Thymus (tissue), 11 donors: ENCODE measurements around the gene MYO18B. TPM values are rescaled to one million over a fixed set of nuclear protein-coding genes. Genes with fewer than 3 reads are reported as not detected.
"Not testable (repeated sequence)": the region's sequence is repeated elsewhere in the genome, so short reads cannot be mapped to it uniquely, and the experiment has no call there.

ENCODE experiments used
- DNase-seq, 9 donors: peaks; one replicate each; pipeline ENCODE4 v3.0.0-alpha.2; 2013; ENCODE audit warnings: low spot score in 9 of 9, low read depth in 6 of 9, missing footprints in 1 of 9
- H3K27ac ChIP-seq, 2 donors: one replicate each; pipeline ENCODE4 v1.5.1; 2013; ENCODE audit warnings: control low read depth in 1 of 2, low read depth in 1 of 2, low read length in 1 of 2, mild to moderate bottlenecking in 1 of 2, moderate library complexity in 1 of 2
- H3K27me3 ChIP-seq, 2 donors: one replicate each; pipeline ENCODE4 v1.5.1; 2013; ENCODE audit warnings: low read length in 1 of 2; ENCODE audit not compliant: control insufficient read depth in 2 of 2, insufficient read depth in 1 of 2
- H3K36me3 ChIP-seq, 2 donors: one replicate each; pipeline ENCODE4 v1.5.1; 2013; ENCODE audit warnings: low read length in 1 of 2, mild to moderate bottlenecking in 1 of 2, moderate library complexity in 1 of 2; ENCODE audit not compliant: control insufficient read depth in 2 of 2, insufficient read depth in 2 of 2
- H3K4me1 ChIP-seq, 2 donors: one replicate each; pipeline ENCODE4 v1.5.1; 2013; ENCODE audit warnings: low read length in 2 of 2; ENCODE audit not compliant: control insufficient read depth in 2 of 2, insufficient read depth in 2 of 2
- H3K4me3 ChIP-seq, 2 donors: one replicate each; pipeline ENCODE4 v1.5.1; 2013; ENCODE audit warnings: low read length in 2 of 2, control low read depth in 1 of 2, mild to moderate bottlenecking in 1 of 2
- H3K9me3 ChIP-seq, 2 donors: one replicate each; pipeline ENCODE4 v1.5.1; 2013; ENCODE audit warnings: low read length in 1 of 2, mild to moderate bottlenecking in 1 of 2; ENCODE audit not compliant: control insufficient read depth in 2 of 2, insufficient read depth in 1 of 2
- WGBS: extraction: QIAGEN DNeasy Blood & Tissue Kit; methylation state at CpG from one replicate; pipeline ENCODE4 v1.1.7; 2013; 5-methylcytosine and 5-hydroxymethylcytosine counted together
- polyA plus RNA-seq: library from polyadenylated mRNA; stranded (reverse); fragments of 200-250 nt; gene quantifications from one replicate; pipeline ENCODE4 v1.2.3, GENCODE V29; 2013
- total RNA-seq: library from RNA; stranded (reverse); fragments of 120-200 nt; gene quantifications from one replicate; pipeline ENCODE4 v1.2.4, GENCODE V29; 2013
- donor health status: healthy.

The MYO18B gene
- total and polyA plus RNA-seq, 2 donors: 2.4 to 13.8 TPM

GRCh38 chr22:25698461-25698860 lies 43.5 kb upstream of the MYO18B start:
- Histone ChIP-seq H3K4me3 (no peak overlapping the region), H3K4me1 (peaks cover 19 to 38% of the 10 kb centered on the region in 2 donors), H3K36me3 (peaks cover 14 to 17% of the 10 kb centered on the region in 2 donors), H3K27me3 (no peaks in the 10 kb centered on the region), H3K27ac (peak overlapping the region in 1 of 2 donors; percentile 68), H3K9me3 (no peaks in the 10 kb centered on the region)
- no peak for DNase-seq
- 96% methylated on average over 7 of the region's 7 CpGs for WGBS

GRCh38 chr22:25698978-25699377 lies 43.0 kb upstream of the MYO18B start:
- no peaks in the 10 kb centered on the region for H3K27me3 ChIP-seq
- no peak overlapping the region for H3K4me3 ChIP-seq
- peak in 2 of 9 donors; percentile 16 to 41 for DNase-seq
- peaks cover 14 to 20% of the 10 kb centered on the region in 2 donors for H3K36me3 ChIP-seq
- H3K4me1 ChIP-seq: peaks cover 19 to 38% of the 10 kb centered on the region in 2 donors
- H3K9me3 ChIP-seq: no peaks in the 10 kb centered on the region
- WGBS: 31% methylated on average over 6 of the region's 6 CpGs
- H3K27ac ChIP-seq: peak overlapping the region in 1 of 2 donors; percentile 68

GRCh38 chr22:25701056-25701780 lies 40.8 kb upstream of the MYO18B start:
- Histone ChIP-seq H3K9me3 (no peaks in the 10 kb centered on the region), H3K4me3 (no peak overlapping the region), H3K27ac (peak overlapping the region in 1 of 2 donors; percentile 75), H3K27me3 (no peaks in the 10 kb centered on the region), H3K4me1 (peaks cover 19 to 38% of the 10 kb centered on the region in 2 donors), H3K36me3 (peaks cover 11 to 17% of the 10 kb centered on the region in 2 donors)
- peak in 2 of 9 donors; percentile 23 to 45 for DNase-seq
- WGBS: 59% methylated on average over 13 of the region's 13 CpGs

- Histone ChIP-seq H3K4me1 (peaks cover 19 to 38% of the 10 kb centered on the region in 2 donors), H3K36me3 (peaks cover 11 to 19% of the 10 kb centered on the region in 2 donors), H3K9me3 (no peaks in the 10 kb centered on the region), H3K27me3 (no peaks in the 10 kb centered on the region), H3K4me3 (no peak overlapping the region), H3K27ac (peak overlapping the region in 1 of 2 donors; percentile 75)
- DNase-seq: peak in 1 of 9 donors; percentile 50
These were observed 39.9 kb upstream of the MYO18B start for GRCh38 chr22:25702040-25702439.

- Histone ChIP-seq H3K9me3 (no peaks in the 10 kb centered on the region), H3K27ac (peak overlapping the region in 1 of 2 donors; percentile 8), H3K36me3 (peaks cover 11 to 21% of the 10 kb centered on the region in 2 donors), H3K4me3 (no peak overlapping the region), H3K27me3 (no peaks in the 10 kb centered on the region), H3K4me1 (peaks cover 19 to 38% of the 10 kb centered on the region in 2 donors)
- peak in 2 of 9 donors; percentile 41 to 63 for DNase-seq
- WGBS: 65% methylated on average over 7 of the region's 7 CpGs
These were observed 39.3 kb upstream of the MYO18B start for GRCh38 chr22:25702571-25703167.

GRCh38 chr22:25704701-25705100 lies 37.3 kb upstream of the MYO18B start:
- Histone ChIP-seq H3K27me3 (no peaks in the 10 kb centered on the region), H3K36me3 (peaks cover 11 to 21% of the 10 kb centered on the region in 2 donors), H3K27ac (no peak overlapping the region), H3K9me3 (no peaks in the 10 kb centered on the region), H3K4me3 (no peak overlapping the region), H3K4me1 (peaks cover 13 to 29% of the 10 kb centered on the region in 2 donors)
- no peak for DNase-seq
- WGBS: 98% methylated on average over 2 of the region's 2 CpGs

GRCh38 chr22:25706197-25706596 lies 35.8 kb upstream of the MYO18B start:
- Histone ChIP-seq H3K27ac (no peak overlapping the region), H3K4me3 (no peak overlapping the region), H3K9me3 (no peaks in the 10 kb centered on the region), H3K4me1 (peaks cover 4 to 18% of the 10 kb centered on the region in 2 donors), H3K27me3 (no peaks in the 10 kb centered on the region), H3K36me3 (peaks cover 6 to 17% of the 10 kb centered on the region in 2 donors)
- 98% methylated on average over 5 of the region's 5 CpGs for WGBS
- no peak for DNase-seq

- WGBS: 96% methylated on average over 6 of the region's 6 CpGs
- H3K27ac ChIP-seq: not testable (repeated sequence)
These were observed 33.6 kb upstream of the MYO18B start for GRCh38 chr22:25708430-25708829.

GRCh38 chr22:25709758-25710157 lies 32.2 kb upstream of the MYO18B start:
- peaks cover 5 to 26% of the 10 kb centered on the region in 2 donors for H3K4me1 ChIP-seq
- H3K27me3 ChIP-seq: no peaks in the 10 kb centered on the region
- no peak overlapping the region for H3K4me3 ChIP-seq
- WGBS: 81% methylated on average over 6 of the region's 6 CpGs
- peaks cover 13 to 29% of the 10 kb centered on the region in 2 donors for H3K36me3 ChIP-seq
- DNase-seq: peak in 3 of 9 donors; percentile 20 to 70 (median 59)
- no peaks in the 10 kb centered on the region for H3K9me3 ChIP-seq
- H3K27ac ChIP-seq: no peak overlapping the region

More at GRCh38 chr22:25708430-25708829, 33.6 kb upstream of the MYO18B start:
- not testable (repeated sequence) for H3K4me3 ChIP-seq, H3K9me3 ChIP-seq, DNase-seq, H3K27me3 ChIP-seq
- peaks cover 11 to 30% of the 10 kb centered on the region in 2 donors for H3K36me3 ChIP-seq
- peaks cover 5 to 24% of the 10 kb centered on the region in 2 donors for H3K4me1 ChIP-seq
